SU-DHL-6 (cell line): Measurements from ENCODE around the gene ANAPC4.

Experiments
- EZH2phosphoT487 ChIP-seq: fragments of 200-600 bp; sonication (generic), shearing (Covaris generic); conservative IDR thresholded peaks from 2 replicates; pipeline ENCODE4 v1.6.1; 2018; ENCODE audit warnings: mild to moderate bottlenecking, antibody characterized with exemption, low read length, moderate library complexity, mixed read lengths
- TF ChIP-seq, protein P1 (sequence below): fragments of 200-600 bp; sonication (generic); IDR thresholded peaks from one replicate; pipeline ENCODE4 v1.5.1; 2017; ENCODE audit warnings: antibody characterized with exemption, mild to moderate bottlenecking, low read length, moderate library complexity; ENCODE audit not compliant: insufficient read depth, poor library complexity, severe bottlenecking

DNA sequence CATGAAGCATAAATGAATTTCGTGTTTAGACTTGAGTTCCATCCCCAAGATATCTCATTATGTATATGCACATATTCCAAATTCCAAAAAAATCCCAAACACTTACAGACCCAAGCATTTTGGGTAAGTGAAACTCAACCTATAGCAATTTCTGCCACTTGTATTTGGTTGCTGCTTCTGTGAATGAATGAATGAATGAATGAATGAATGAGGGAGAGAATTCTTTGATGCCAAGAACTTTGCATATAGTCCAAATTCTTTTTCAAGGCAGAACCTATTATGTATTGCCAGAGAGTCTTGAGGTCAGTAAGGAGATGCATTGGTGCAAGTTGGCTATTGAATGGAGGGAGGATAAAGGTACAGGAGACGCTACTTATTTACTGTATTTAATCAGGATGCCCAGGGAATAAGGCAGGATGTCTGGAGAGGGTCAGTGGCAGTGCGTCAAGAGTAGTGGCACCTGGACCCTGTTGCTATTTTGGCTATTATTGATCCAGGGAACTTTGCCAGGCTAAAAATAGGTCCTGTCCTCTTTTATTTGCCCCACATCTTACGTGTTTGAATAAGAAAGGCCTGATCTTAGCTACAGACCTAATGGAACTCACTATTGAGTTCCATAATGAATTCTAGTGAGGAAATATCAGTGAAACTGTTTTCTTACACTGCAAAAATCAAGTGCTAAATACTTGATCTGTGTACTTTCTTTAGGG is 33.9 kb downstream of the ANAPC4 start:
- TF ChIP-seq, protein P1, sequence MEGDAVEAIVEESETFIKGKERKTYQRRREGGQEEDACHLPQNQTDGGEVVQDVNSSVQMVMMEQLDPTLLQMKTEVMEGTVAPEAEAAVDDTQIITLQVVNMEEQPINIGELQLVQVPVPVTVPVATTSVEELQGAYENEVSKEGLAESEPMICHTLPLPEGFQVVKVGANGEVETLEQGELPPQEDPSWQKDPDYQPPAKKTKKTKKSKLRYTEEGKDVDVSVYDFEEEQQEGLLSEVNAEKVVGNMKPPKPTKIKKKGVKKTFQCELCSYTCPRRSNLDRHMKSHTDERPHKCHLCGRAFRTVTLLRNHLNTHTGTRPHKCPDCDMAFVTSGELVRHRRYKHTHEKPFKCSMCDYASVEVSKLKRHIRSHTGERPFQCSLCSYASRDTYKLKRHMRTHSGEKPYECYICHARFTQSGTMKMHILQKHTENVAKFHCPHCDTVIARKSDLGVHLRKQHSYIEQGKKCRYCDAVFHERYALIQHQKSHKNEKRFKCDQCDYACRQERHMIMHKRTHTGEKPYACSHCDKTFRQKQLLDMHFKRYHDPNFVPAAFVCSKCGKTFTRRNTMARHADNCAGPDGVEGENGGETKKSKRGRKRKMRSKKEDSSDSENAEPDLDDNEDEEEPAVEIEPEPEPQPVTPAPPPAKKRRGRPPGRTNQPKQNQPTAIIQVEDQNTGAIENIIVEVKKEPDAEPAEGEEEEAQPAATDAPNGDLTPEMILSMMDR = no peak
- no peak for TF ChIP-seq EZH2phosphoT487
